Endometrial microvascular endothelial cells (primary cell): ENCODE data around the gene TMEM161A. TPM values are rescaled to one million over a fixed set of nuclear protein-coding genes. Genes with fewer than 3 reads are reported as not detected.

Source experiments
- in situ Hi-C: cut with HindIII; loops from 2 replicates; pipeline ENCODE4 v1.10.0; 2017; ENCODE audit warnings: low sequenced_read_pairs, low pct_unique_long_range_greater_than_20kb; ENCODE audit errors: inconsistent ontology term
- total RNA-seq: library from RNA; depleted of rRNA; stranded (reverse); fragments of >200 nt; gene quantifications from one replicate; pipeline ENCODE4 v1.2.3, GENCODE V29; 2015; ENCODE audit errors: inconsistent ontology term

The TMEM161A gene
- total RNA-seq, 1 donor from 2014 or later, result 25.1 TPM

- in situ Hi-C loops, result no loop called here
Observed at GRCh38 chr19:19074196-19074882, 63.9 kb downstream of the TMEM161A start.

DNA sequence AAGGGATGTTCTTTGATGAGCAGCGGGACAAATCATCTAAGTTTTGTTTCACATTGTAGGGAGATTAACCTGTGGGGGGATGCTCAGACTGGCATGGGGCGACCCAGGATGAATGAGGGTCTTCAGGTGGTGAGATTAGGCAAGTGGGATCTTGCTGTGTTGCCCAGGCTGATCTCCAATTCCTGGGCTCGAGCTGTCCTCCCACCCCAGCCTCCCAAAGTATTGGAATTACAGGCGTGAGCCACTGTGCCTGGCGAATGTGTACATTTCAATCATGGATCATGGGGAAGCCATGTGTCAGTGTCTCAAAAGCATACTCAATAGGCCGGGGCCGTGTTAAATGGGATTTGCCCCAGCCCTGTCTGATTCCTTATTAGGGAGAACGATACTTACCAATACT is 66.4 kb downstream of the TMEM161A start:
- in situ Hi-C loops, result no loop called here

Other genes with a start within 250 kb of the TMEM161A start
- not detected for gene CERS1, start 242.3 kb downstream of the TMEM161A start, total RNA-seq
- gene COPE, start 219.1 kb downstream of the TMEM161A start, total RNA-seq, result 281 TPM
- 97.8 TPM for gene DDX49, start 218.8 kb downstream of the TMEM161A start, total RNA-seq
- gene HOMER3, start 197.3 kb downstream of the TMEM161A start, total RNA-seq, result 80.6 TPM
- 19.5 TPM for gene SUGP2, start 105.0 kb downstream of the TMEM161A start, total RNA-seq
- gene ARMC6, start 104.9 kb downstream of the TMEM161A start, total RNA-seq, result 63.6 TPM
- gene SLC25A42, start 74.5 kb downstream of the TMEM161A start, total RNA-seq, result 1.2 TPM
- not detected for gene MEF2B, start 31.8 kb upstream of the TMEM161A start, total RNA-seq
- gene BORCS8, start 53.7 kb upstream of the TMEM161A start, total RNA-seq, result 32.5 TPM
- gene RFXANK, start 53.8 kb upstream of the TMEM161A start, total RNA-seq, result 72.9 TPM
- gene NR2C2AP, start 64.9 kb upstream of the TMEM161A start, total RNA-seq, result 25.8 TPM
- not detected for gene NCAN, start 73.5 kb upstream of the TMEM161A start, total RNA-seq
- not detected for gene TM6SF2, start 134.8 kb upstream of the TMEM161A start, total RNA-seq
- gene SUGP1, start 182.0 kb upstream of the TMEM161A start, total RNA-seq, result 32.2 TPM
- 35.3 TPM for gene MAU2, start 182.4 kb upstream of the TMEM161A start, total RNA-seq